ENCODE measurements around the gene TYMS. TPM values are rescaled to one million over a fixed set of nuclear protein-coding genes. Genes with fewer than 3 reads are reported as not detected.

The TYMS gene
- total RNA-seq, 1 experiment from 2014 or later = 140 TPM

DNA sequence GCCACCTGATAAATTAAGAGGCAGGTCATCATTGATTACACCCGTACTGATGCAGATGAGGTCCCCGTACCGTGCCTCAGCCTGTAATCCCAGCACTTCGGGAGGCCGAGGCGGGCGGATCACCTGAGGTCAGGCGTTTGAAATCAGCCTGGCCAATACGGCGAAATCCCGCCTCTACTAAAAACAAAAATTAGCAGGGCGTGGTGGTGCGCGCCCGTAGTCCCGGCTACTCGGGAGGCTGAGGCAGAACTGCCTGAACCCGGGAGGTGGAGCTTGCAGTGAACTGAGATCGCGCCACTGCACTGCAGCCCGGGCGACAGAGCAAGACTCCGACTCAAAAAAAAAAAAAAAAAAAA, 55.7 kb downstream of the TYMS start:
- H4K91ac ChIP-seq (ENCODE audit: insufficient read length, low read depth, low read length) = no peak overlapping the region
- H3T11ph ChIP-seq (ENCODE audit: low read length) = no peak overlapping the region
- no peak overlapping the region for H2BK5ac ChIP-seq (ENCODE audit: insufficient read length, low read length)
- WGBS (ENCODE audit: extremely low coverage, insufficient read length, low lambda C conversion rate) = no CpG with 5 or more reads among the region's 23 CpGs
- H3K9me3 Mint-ChIP-seq = peaks cover 3 to 7% of the 10 kb centered on the region in 2 experiments; a peak in 3 of 5 replicates
- no peaks in the 10 kb centered on the region for H4K20me1 ChIP-seq (ENCODE audit: control insufficient read depth, insufficient read depth, insufficient read length)
- H2BK15ac ChIP-seq (ENCODE audit: low read depth, low read length) = no peak overlapping the region
- H3K4me3 Mint-ChIP-seq = peak overlapping the region; percentile 58 to 64
- peaks cover 5% of the 10 kb centered on the region for H3K27me3 Mint-ChIP-seq (ENCODE audit: low read depth)
- no peak overlapping the region for H3K4ac ChIP-seq (ENCODE audit: low read depth, low read length)
- H3K27ac ChIP-seq (ENCODE audit: insufficient read length, low read depth, low read length) = no peak overlapping the region
- H3K27ac Mint-ChIP-seq = no peak overlapping the region
- H3K23me2 ChIP-seq (ENCODE audit: insufficient read length, low read depth, low read length, poor library complexity, severe bottlenecking) = peaks cover 8% of the 10 kb centered on the region
- H2AFZ ChIP-seq (ENCODE audit: low read length) = no peak overlapping the region
- H4K5ac ChIP-seq (ENCODE audit: insufficient read length, low read depth, low read length) = no peak overlapping the region
- no peaks in the 10 kb centered on the region for H3K9me3 ChIP-seq (ENCODE audit: control insufficient read depth, low read depth, low read length)
- H3K4me2 ChIP-seq (ENCODE audit: insufficient read depth, insufficient read length, low read length) = peak overlapping the region; percentile 42
- H2AK5ac ChIP-seq (ENCODE audit: insufficient read length, low read length) = no peak overlapping the region
- 0 out of 2 replicates have a peak, but pooled peaks cover 2% of the 10 kb centered on the region for H3K4me1 ChIP-seq (ENCODE audit: insufficient read depth, low read length)
- DNase-seq = peak; percentile 42
- no peaks in the 10 kb centered on the region for H3K27me3 ChIP-seq (ENCODE audit: insufficient read depth, low read length)
- H2BK20ac ChIP-seq (ENCODE audit: low read depth, low read length, poor library complexity, severe bottlenecking) = no peak overlapping the region
- no peak overlapping the region for H3K9ac ChIP-seq (ENCODE audit: extremely low read depth, insufficient read length, low read length)
- H4K8ac ChIP-seq (replicated peaks; ENCODE audit: insufficient read length, low read depth, low read length) = no peak overlapping the region
- TF ChIP-seq, protein P1, sequence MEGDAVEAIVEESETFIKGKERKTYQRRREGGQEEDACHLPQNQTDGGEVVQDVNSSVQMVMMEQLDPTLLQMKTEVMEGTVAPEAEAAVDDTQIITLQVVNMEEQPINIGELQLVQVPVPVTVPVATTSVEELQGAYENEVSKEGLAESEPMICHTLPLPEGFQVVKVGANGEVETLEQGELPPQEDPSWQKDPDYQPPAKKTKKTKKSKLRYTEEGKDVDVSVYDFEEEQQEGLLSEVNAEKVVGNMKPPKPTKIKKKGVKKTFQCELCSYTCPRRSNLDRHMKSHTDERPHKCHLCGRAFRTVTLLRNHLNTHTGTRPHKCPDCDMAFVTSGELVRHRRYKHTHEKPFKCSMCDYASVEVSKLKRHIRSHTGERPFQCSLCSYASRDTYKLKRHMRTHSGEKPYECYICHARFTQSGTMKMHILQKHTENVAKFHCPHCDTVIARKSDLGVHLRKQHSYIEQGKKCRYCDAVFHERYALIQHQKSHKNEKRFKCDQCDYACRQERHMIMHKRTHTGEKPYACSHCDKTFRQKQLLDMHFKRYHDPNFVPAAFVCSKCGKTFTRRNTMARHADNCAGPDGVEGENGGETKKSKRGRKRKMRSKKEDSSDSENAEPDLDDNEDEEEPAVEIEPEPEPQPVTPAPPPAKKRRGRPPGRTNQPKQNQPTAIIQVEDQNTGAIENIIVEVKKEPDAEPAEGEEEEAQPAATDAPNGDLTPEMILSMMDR (conservative IDR thresholded peaks at IDR 0.05) = no peak
- no peak overlapping the region for H2BK120ac ChIP-seq (ENCODE audit: low read depth, low read length, poor library complexity, severe bottlenecking)
- H3K79me2 ChIP-seq (ENCODE audit: insufficient read depth, low read length) = no peaks in the 10 kb centered on the region
- H3K4me1 Mint-ChIP-seq = peaks cover 6 to 7% of the 10 kb centered on the region in 2 experiments
- no peak overlapping the region for H3K23ac ChIP-seq (ENCODE audit: insufficient read length, low read depth, low read length)
- peaks cover 4 to 23% (median 10%) of the 10 kb centered on the region in 3 experiments; a peak in 5 of 7 replicates for H3K36me3 Mint-ChIP-seq (ENCODE audit: insufficient read depth in 1 of 3, low read depth in 3 of 3)
- H3K56ac ChIP-seq (ENCODE audit: insufficient read length, low read depth, low read length) = no peak overlapping the region
- no peak overlapping the region for H2BK12ac ChIP-seq (ENCODE audit: insufficient read length, low read depth, low read length)
- H3K14ac ChIP-seq (ENCODE audit: insufficient read depth, low read length) = peak overlapping the region; percentile 78; the same call in 1 of the 2 replicates
- H3K18ac ChIP-seq (ENCODE audit: insufficient read length, low read depth, low read length) = no peak overlapping the region
- H3K79me1 ChIP-seq (ENCODE audit: insufficient read depth, low read depth, low read length, poor library complexity, severe bottlenecking) = peaks cover 3% of the 10 kb centered on the region
